Stimulated activated CD8-positive, alpha-beta memory T cell treated with anti-CD3 and anti-CD28 coated beads, Interleukin-7, amount 100 ng/mL, for 4 hours (primary cell): ENCODE measurements around the gene TSPAN18.
A peak's percentile ranks its signal among the peaks of the same experiment; 100 is the strongest.

ENCODE experiments used
- DNase-seq, 2 donors: peaks; one replicate each; pipeline ENCODE4 v3.0.0-alpha.2; 2020; ENCODE audit warnings: low read depth in 2 of 2

TSPAN18 gene

DNA sequence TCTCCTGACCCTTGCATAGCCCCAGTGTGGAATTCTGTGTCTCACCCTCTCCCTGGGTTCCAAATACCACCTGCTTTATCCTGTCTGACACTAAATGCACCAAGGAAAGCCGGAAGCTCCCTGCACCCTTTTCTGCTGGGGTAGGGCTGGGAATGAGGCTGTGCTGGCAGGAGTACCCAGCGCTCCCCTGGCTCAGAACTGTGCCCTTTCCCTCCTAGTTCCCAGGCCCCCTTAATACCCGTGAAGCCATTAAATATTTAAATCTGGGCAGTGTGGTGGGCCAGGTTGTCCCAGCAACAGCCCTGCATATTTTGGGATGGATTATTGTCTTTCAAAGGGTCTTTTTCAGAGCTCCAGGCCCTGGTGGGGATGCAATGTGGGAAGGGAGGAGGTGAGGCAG lies 160.9 kb downstream of the TSPAN18 start:
- DNase-seq, result no peak

DNA sequence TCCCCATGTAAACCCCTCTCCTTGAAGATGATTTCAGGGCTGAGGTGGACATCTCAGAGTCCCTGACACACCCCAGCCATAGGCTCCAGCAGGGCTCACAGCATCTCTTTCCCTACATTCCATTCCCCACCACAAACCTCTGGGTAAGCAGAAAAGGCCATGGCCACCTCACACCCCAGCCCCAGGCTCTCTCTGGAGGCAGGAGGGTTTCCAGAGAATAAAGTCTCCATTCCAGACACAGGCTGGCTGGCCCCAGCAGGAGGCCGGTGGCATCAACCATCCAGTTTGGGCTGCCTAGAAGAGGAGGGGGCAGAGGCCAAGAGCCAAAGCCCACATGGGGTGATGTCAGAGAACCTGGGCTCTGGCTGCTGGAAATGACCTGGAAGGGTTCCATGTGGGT lies 162.5 kb downstream of the TSPAN18 start:
- DNase-seq, result no peak

DNA sequence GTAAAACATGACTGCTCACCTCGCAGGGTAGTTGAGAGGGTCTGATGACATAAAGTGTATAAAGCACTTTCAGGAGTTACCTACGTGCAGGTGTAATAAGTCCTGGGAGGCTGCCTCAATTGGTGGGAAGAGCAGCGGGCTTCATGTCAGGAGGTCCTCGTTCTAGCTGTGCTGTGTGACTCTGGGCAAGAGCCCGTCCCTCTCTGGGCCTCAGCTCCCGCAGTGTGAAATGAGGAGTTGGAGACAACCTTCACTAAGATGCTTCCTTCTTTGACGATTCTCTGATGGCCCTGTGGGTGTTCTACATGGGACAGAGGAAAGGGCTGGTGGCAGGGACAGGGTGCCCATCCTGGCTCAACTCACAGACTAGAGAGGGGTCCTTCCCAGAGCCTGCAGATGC lies 166.1 kb downstream of the TSPAN18 start:
- DNase-seq, result no peak

DNA sequence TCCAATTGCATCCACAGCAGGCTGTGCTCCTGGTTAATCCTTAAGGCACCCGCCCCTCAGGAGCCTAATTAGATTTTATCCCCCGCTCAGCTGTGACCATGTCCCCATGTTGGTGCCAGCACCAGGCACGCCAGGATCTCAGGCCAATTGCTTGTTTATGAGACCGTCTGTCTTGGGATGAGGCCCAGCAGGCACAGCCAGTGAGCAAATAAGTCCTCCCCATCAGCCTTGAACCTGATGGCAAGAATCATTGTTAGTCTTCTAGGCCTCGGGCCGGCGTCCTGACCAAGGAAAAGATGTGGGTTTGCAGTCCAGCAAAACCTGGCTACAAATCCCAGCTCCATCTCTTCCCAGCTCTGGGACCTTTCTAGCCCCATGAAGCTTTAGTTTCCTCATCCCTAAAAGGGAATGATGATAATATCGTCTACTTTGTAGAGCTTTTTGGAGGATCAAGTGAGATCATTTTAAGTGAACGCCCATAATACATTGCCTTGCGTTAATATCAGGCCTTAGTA lies 166.6 kb downstream of the TSPAN18 start:
- DNase-seq, result no peak

DNA sequence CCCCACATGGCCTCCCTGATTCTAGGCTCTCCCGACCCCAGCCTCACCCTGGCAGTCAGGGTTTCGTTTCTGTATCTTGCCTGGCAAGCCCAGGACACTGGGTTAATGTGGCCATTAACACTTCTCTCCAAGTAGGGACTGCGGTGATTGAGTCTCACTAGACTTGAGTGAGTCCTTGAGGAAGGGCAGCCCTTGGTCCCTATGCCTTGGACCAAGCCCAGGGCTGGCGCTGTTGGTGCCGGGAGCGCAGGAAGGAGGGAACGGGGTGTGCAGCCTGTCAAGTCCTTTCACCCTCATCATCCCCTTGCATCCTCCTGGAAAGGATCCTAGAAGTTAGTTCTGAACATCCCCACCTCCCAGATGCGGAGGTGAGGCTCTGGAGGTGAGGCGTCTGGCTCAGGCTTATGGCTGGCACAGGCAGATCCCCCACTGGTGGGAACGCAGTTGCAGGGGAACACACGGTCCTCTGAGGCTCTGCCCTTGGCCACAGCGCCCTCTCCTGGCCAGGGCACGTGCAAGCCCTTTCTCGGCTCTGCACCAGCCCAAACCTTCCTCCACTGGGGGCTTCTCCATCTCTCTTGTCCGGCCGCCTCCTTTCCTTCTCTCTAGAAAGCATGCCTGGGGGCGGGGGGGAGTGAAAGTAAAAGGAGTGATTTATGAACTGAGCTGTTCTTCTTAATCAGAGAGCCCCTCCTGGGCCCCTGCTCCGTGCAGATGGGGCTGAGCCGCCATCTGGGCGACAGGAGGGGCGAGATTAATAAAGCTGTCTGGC lies 167.3 kb downstream of the TSPAN18 start:
- peak; percentile 7 to 18 for DNase-seq

DNA sequence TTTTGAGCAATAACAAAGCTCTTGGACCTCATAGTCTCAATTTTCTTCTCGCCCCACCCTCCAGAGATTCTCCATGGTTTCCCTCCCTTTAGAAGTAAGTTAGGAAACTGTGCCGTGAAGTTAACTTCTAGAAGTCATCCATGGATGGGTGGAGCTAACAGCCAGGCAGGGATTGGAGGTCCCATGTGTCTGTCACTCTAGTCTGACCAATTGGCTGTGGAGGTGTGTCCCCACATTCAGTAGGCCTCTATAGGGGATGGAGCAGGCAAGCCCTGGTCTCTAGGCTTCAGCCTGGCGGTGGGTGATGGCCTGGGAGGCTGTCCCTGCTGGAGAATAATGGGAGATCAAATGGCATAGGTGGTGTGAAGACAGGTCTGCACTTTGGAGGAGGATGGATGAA lies 173.2 kb downstream of the TSPAN18 start:
- DNase-seq, result no peak

DNA sequence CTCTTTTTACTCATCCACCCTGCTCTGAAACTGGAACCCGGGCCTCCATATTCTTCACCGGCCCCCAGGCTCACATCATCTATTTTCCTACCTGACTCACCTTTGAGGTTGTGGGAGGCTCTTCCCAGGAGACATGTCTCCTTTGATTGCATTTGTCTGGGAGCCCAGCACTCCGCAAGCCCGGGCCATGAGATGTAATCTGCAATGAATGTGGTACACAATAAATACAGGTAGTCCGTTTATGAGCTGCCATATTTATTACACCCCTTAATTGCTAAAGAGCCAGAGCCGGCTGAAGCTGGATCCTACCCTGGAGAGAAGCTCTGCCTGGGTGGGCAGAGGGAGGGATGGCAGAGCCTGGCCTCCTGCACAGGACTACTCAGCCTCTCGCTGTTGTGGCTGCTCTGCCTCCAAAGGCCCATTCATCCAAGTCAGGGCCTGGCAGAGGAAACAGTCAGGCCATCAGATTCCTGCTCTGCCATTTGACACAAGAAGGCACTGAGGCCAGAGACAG lies 174.4 kb downstream of the TSPAN18 start:
- DNase-seq, result no peak

DNA sequence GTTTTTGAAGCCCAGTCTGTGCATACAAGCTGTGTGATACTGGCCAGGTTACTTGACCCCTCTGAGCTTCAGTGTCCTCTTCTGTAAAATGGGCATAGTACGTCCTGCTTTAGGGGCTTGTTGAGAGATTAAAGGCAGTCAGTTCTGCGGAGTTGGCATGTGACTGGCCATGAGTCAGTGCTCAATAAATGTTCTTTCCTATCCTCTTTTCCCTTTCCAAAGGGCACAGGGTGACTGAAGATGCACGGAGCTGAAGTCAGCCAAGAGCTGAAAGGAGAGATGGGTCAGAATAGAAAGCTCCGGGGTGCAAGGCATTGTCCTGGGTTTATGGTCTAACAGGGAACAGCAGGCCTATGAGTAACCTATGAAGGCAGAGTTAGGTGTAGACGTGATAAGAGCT lies 175.0 kb downstream of the TSPAN18 start:
- no peak for DNase-seq

DNA sequence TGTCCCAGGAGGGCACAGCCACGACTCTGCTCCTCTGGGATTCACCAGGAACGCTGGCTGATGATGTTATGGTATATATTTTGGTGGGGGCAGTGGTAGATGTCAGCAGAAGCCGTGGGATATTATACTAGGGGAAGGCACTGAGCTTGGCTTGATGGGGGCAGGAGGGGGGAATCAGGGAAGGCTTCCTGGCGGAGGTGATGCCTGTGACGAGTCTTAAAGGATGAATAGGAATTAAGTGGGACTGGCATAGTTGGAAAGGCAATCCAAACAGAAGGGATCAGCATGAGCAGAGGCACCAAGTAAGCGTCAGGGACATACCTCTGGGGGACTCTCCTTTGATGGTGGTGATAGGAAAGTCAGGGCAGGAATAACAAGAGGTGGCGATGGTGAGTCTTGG lies 176.3 kb downstream of the TSPAN18 start:
- DNase-seq, result no peak

DNA sequence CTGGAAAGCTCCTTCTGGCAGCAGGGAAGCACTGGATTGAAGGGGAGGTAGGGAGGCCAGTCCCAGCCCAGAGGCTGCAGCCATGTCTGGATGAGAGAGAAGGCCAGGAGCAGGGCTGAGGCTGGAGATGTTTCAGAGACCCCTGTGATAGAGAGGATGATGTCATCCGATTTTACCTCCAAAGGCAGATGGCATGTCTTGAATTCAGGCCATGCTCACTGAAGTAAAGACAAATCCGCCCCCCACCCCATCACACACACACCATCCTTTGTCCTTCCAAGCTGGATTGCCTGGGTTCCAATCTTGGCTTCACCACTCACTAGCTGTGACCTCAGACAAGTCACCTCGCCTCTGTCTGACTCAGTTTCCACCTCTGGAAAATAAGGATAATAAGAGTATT lies 176.8 kb downstream of the TSPAN18 start:
- no peak for DNase-seq

DNA sequence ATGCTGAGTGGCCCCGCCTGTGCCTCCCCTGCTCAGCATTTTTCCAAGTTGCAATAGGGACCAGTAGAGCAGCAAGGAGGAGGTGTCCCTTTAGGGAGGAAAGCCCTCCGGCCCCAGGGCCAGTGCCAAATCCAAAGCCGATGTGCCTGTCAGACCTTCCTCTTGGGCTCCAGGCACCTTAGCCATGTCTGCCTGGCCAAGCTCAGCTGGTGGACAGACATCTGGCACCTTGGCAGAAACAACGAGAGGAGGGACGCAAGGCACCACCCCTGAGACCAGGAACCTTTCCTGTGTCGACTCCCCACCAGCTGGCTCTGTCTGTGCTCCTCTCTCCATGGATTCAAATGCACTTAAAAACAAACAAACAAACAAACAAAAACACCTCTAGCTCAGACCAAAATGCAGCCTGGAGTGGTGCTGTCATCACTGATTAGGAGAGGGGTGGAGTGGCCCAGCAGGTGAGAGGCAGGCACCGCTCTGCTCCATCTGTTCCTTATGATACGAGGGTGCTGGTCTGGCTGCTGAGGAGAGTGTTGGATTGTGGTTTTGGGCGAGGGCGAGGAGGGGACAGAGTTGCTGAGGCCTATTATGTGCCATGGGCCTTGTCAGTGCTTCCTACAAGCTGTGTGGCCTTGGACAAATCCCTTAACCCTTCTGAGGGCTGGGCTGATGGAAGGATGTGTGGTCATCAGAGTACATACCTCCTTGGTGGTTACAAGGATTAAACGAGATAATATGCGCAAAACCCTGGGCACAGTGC lies 177.7 kb downstream of the TSPAN18 start:
- DNase-seq, result no peak

DNA sequence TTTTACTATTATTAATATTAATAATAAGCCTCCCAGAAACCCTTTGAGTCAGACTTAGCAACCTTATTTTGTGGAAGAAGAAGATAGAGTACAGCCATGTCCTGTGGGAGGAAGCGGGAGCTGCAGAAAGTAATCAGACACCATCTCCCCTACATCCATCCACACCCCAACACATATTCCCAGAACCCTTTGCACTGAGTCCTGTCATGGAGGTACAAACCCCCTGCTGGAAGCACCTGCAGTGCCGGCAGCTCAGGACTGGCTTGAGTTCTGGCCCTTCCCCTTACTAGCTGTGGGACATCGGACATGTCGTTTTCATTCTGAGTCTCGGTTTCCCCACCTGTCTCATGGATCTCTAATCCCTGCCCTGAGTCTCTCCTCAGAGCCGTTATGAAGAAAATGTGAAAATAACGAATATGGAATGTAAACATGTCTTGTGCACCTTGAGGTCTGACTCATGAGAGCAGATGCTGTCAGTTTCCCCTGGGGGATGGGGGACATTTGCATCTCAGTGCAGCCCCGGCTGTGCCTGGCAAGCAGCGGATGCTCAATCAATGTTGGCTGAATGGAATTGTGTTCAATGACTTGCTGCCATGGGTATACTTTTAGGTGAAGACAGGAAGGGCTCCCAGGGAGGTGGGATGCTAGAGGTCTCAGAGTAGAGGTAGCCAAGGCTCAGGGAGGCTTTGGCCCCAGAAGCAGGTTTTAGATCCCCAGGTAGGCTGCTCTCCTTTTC lies 178.5 kb downstream of the TSPAN18 start:
- no peak for DNase-seq

DNA sequence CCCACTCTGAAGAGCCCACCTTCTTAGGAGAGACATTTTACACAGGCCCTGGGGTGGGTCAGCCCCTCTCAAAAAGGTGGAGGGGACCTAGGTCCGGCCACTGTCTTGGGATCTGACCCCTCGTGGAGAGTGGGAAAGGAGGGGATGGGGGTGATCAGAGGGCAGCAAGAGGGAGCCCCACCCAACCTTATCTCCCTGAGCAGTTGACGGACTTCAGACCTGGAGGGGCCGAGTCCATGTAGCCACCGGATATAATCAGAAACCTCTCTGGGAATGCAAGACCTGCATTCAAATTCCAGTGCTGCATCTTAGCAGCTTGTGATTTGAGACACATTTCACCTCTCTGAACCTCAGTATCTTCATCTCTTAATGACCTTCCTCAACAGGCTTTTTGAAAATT lies 179.9 kb downstream of the TSPAN18 start:
- DNase-seq, result no peak

DNA sequence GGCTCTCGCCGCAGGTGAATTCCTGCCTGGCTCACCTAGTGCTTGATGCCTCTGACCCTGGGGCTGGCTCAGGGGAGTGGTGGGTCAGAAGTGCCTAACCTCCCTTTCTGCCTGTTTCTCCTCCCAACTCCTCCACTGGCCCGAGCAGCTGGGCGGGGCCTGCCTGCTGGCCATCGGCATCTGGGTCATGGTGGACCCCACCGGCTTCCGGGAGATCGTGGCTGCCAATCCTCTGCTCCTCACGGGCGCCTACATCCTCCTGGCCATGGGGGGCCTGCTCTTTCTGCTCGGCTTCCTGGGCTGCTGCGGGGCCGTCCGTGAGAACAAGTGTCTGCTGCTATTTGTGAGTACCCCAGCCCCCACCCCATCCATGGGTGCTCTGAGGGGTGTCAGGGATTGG lies 182.8 kb downstream of the TSPAN18 start:
- no peak for DNase-seq

DNA sequence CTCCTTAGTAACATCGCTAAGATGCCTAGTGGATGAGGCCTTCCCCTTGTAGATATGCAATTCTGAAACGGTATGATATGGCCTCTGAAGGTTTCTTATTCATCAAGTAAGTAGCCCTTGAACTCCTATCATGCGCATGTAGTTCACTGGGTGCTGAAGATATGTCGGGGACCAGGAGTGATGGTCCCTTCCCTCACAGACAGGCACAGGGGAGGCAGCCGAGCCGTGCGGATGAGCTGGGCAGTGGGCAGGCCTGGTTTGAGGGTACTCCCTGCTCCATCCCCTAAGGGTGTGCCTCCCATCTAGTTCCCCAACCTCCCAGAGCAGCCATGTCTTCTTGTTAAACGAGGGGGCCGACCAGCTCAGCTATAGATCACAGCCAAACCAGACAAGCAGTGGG lies 183.8 kb downstream of the TSPAN18 start:
- DNase-seq, result no peak

DNA sequence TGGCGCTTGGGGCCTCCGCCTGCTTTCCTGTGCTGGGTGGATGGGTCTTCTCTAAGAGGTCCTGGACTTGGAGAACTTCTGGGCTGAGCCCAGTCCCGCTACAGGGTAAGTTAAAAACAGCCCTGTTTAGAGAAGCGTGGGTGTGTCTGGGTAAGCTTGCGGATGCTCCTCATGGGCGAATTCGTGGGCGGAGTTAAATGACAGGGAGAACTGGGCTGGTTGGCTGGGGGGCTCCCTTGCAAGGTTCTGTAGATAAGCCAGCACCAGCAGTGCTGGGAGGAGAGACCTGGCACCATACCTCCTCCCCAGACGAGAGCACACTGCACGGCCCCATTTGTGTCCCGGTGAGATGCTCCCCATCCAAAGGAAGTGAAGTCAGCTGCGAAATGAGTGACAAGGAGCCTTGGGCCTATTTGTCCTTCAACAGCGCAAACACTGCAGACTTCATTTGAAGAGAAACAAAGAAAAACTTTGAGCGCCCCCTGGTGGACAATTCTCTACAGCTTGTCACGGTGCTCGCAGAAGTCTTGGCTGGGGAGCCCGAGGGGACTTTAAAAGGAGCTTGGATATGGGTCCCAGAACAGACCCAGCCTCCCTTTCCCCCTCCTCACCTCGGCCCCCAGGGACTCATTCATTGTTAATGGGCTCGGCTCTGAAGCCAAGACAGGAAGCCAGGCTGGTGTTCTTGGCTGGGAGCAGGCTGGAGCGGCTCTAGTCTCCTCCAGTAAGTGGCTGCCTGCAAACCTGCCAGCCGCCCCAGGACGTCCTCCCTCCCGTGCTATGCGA lies 184.5 kb downstream of the TSPAN18 start:
- peak; percentile 57 to 74 for DNase-seq

DNA sequence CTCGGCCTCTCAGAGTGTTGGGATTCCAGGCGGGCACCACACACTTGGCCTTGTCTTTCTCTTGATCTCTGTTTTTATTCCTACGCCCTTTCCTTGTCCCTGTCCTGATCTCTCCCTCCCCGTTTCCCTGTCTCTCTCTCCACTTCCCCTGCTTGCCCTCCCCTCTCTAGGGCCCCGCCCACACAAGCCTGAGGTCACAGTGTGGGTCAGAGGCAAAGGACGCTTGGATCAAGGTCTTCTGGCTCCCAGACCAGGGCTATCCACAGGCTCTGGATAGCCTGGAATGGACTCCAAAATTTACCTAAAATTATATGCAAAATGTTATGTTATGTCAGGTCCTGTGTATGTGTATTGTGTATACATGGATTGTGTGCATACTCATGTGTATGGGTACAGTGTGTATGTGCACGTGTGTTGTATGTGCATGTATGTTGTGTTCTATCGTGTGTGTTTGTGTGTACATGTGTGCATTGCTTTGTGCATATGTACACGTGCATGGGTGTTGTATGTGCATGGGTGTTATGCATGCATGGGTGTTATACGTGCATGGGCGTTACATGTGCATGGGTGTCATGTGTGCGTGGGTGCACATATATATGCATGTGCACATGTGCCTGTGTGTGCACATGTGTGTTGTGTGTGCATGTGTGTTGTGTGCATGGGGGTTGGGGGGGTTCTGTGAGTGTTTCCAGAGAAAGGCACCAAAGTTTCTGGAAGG lies 185.7 kb downstream of the TSPAN18 start:
- DNase-seq, result no peak

DNA sequence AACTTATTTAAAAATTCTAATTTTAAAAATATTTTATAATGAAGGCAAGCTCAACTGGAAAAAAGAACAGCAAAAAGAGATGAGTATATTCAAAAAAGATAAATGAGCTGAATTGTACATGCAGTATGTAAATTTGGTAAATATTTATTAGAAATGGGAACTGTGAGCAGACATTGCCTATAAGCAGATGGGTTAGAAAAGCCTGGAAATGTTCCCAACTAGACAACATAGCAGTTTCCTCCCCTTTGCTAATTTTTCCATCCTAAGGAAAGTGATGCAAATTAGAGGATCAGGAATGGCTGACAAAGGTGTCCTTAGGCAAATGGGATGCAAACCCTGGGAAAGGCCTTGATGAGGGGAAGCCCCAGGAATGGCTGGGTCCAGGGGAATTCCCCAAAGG lies 186.7 kb downstream of the TSPAN18 start:
- DNase-seq, result no peak

DNA sequence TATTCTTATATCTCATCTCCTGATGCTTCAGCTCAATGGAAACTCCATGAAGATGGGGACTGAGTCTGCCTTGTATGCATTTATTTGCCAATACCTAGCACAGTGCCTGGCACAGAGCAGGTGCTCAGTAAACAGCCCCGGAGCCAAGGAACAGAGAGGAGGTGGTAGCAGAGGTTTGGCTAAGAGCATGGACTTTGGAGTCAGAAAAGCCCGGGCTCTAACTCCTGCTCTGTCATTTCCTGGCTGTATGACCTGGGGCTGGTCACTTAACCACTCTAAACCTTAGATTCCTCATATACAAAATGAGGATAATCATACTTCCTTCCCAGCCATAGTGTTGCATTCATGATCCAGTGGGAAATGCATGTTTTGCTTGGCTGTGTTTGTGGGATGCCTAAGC lies 187.3 kb downstream of the TSPAN18 start:
- no peak for DNase-seq

DNA sequence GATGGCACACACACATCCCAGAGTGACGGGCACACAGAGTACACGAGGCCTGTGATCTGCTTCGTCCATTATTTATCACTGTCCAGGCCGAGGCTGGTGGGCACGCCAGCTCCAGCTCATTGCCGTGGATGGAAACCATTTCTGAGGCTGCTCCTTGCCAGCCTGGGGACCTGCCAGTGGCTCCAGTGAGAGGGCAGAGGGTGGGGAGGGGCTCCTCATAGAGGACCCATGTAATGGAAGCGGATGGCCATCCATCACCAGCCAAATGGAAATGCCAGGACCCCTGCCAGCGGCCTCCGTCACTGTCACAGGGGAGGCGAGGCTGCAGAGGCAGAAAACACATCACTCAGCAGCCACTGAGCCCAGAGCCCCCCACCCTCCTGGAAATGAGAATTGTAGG lies 188.2 kb downstream of the TSPAN18 start:
- DNase-seq, result no peak

DNA sequence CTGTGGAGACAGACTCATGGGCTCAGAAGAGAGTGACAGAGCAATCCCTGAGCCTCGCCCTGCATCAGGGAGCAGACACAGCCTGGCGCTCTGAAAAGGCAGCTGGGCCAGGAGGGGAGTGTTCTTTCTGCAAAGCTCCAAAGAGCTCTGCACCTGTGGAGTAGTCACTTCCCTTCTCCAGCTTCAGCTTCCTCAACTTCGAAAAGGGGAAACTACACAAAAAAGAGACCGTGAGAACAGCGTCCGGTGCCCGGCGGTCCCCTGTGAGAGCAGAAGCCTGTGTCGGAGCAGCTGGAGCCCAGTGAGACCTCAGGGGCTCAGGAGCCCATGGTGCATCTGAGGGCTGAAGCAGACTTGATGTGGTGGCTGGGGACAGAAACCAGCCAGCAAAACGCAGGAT lies 188.9 kb downstream of the TSPAN18 start:
- DNase-seq, result no peak
